HCT116 (cell line): Measurements from ENCODE around the gene TMEM132D.

Experiments used
- EGR1 ChIP-seq: IDR thresholded peaks from 2 replicates; pipeline ENCODE4 v1.6.1; 2012; ENCODE audit warnings: low read depth
- ELF1 ChIP-seq: IDR thresholded peaks from 2 replicates; pipeline ENCODE4 v1.6.1; 2012; ENCODE audit warnings: low read depth, borderline replicate concordance
- POLR2A ChIP-seq: IDR thresholded peaks from 2 replicates; pipeline ENCODE4 v1.7.0; 2011; ENCODE audit warnings: borderline replicate concordance; ENCODE audit not compliant: insufficient read depth, insufficient read length; ENCODE audit errors: extremely low read depth
- POLR2AphosphoS5 ChIP-seq: IDR thresholded peaks from 2 replicates; pipeline ENCODE4 v1.6.1; 2011; ENCODE audit warnings: mild to moderate bottlenecking, low read depth, low read length, moderate library complexity
- SP1 ChIP-seq: IDR thresholded peaks from 2 replicates; pipeline ENCODE4 v1.6.1; 2012; ENCODE audit warnings: low read depth
- TF ChIP-seq, protein P1 (sequence below): IDR thresholded peaks from 2 replicates; pipeline ENCODE4 v1.6.1; 2012
- TF ChIP-seq, protein P2 (sequence below), 3 experiments: fragments of 200-600 bp in 1 of 3; sonication (generic) in 1 of 3; IDR thresholded peaks in 2 of 3; conservative IDR thresholded peaks in 1 of 3; 2 replicates each; pipeline ENCODE4 v1.5.1; 2012 to 2017; ENCODE audit warnings: low read depth in 2 of 3, low read length in 2 of 3, antibody characterized with exemption in 1 of 3, borderline replicate concordance in 1 of 3, control low read depth in 1 of 3, mild to moderate bottlenecking in 1 of 3, mixed read lengths in 1 of 3, mixed run types in 1 of 3, moderate library complexity in 1 of 3; ENCODE audit not compliant: insufficient read depth in 1 of 3

DNA sequence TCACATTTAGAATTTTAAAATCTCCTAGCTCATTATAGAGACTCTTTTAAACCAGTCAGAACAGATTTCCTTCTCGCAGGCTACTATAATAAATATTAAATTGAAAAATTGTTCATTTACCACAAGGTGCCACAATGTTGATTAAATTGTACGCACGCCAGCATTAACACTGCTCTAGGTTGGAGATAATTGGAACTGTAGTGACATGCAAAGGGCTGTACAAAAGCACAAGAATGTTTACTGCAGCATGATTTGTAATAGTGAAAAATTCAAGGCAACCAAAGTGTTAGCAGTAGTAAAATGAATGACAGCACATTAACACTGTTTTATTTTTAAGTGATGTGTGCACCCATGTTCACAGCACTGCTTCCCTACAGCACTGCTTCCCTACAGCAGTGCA is 52.5 kb downstream of the TMEM132D start:
- TF ChIP-seq, protein P1, sequence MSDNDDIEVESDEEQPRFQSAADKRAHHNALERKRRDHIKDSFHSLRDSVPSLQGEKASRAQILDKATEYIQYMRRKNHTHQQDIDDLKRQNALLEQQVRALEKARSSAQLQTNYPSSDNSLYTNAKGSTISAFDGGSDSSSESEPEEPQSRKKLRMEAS: no peak
- TF ChIP-seq, protein P2, sequence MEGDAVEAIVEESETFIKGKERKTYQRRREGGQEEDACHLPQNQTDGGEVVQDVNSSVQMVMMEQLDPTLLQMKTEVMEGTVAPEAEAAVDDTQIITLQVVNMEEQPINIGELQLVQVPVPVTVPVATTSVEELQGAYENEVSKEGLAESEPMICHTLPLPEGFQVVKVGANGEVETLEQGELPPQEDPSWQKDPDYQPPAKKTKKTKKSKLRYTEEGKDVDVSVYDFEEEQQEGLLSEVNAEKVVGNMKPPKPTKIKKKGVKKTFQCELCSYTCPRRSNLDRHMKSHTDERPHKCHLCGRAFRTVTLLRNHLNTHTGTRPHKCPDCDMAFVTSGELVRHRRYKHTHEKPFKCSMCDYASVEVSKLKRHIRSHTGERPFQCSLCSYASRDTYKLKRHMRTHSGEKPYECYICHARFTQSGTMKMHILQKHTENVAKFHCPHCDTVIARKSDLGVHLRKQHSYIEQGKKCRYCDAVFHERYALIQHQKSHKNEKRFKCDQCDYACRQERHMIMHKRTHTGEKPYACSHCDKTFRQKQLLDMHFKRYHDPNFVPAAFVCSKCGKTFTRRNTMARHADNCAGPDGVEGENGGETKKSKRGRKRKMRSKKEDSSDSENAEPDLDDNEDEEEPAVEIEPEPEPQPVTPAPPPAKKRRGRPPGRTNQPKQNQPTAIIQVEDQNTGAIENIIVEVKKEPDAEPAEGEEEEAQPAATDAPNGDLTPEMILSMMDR (IDR thresholded peaks at IDR 0.05 in 2 of 3, conservative IDR thresholded peaks at IDR 0.05 in 1 of 3; ENCODE audit: borderline replicate concordance in 1 of 3, insufficient read depth in 1 of 3, low read depth in 2 of 3, low read length in 2 of 3): no peak
- TF ChIP-seq SP1 (no peak), POLR2A (no peak), POLR2AphosphoS5 (no peak), ELF1 (no peak), EGR1 (no peak)
